ENCODE results near the gene GRID2. TPM values are rescaled to one million over a fixed set of nuclear protein-coding genes. Genes with fewer than 3 reads are reported as not detected.

The GRID2 gene
- total and polyA plus RNA-seq, 2 donors, result 0.63 to 26.1 TPM

DNA sequence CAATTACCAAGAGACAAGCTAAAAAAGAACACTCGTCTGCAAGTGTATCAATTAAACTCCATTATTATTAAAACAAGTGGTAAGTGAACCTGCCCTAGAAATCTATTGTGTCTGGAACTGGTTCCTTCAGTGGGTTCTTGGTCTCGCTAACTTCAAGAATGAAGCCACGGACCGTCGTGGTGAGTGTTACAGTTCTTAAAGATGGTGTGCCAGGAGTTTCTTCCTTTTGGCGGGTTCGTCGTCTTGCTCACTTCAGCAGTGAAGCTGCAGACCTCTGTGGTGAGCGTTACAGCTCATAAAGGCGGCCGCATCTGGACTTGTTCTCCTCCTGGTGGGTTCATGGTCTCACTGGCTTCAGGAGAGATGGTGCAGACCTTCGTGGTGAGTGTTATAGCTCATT is 231.8 kb downstream of the GRID2 start:
- WGBS, result 85% methylated on average over 12 of the region's 12 CpGs
- DNase-seq (ENCODE audit: extremely low spot score), result no peak
- H3K27ac ChIP-seq (ENCODE audit: low read depth), result no peak overlapping the region

DNA sequence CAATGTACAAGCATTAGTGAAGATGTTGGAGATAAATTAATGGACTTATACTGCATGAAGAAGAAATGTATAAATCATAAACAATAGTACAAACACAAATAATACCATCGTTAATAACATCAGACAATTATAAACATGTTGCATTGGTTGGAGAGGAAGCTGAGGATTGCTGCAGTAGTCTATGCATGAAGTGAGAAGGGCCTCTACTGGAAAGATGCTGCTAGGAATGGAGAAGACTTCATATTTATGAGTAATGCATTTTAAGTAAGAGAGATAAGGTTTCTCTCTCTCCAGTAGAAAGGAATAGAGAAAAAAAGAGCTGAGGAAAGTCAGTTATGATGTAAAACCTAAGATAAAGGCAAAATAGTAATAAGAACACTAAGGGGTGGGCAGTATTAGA is 247.8 kb downstream of the GRID2 start:
- 47% methylated on average over 1 of the region's 1 CpG for WGBS
- Histone ChIP-seq H3K4me3 (ENCODE audit: low read depth, low read length) (no peak overlapping the region), H3K27ac (ENCODE audit: low read depth) (no peak overlapping the region), H3K36me3 (ENCODE audit: insufficient read depth) (no peaks in the 10 kb centered on the region), H3K4me1 (ENCODE audit: insufficient read depth) (no peaks in the 10 kb centered on the region)
- DNase-seq (ENCODE audit: extremely low spot score), result no peak

More for the DNA sequence above, 231.8 kb downstream of the GRID2 start:
- Histone ChIP-seq H3K4me3 (ENCODE audit: low read depth, low read length) (no peak overlapping the region), H3K36me3 (ENCODE audit: insufficient read depth) (no peaks in the 10 kb centered on the region), H3K4me1 (ENCODE audit: insufficient read depth) (no peaks in the 10 kb centered on the region)

DNA sequence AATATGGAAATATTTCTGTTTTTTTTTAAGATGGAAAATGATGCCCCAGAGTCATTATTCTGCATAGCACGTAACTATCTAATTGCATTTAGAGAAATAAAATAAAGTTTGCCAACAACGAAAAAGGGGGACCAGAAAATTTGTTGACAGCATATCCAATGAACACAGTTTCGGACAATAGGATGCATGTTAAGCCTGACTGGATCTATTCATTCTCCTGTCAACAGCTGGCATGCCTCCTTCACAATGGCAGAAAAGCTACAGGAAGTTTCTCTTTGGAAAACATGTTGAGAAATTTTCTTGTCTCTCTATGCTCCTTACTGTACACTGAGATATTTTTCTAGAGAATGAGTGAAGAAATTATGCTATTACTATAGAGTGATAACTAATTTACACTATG is 262.5 kb downstream of the GRID2 start:
- WGBS, result 88% methylated on average over 3 of the region's 3 CpGs
- Histone ChIP-seq H3K36me3 (ENCODE audit: insufficient read depth) (no peaks in the 10 kb centered on the region), H3K27ac (ENCODE audit: low read depth) (no peak overlapping the region), H3K4me3 (ENCODE audit: low read depth, low read length) (no peak overlapping the region), H3K4me1 (ENCODE audit: insufficient read depth) (no peaks in the 10 kb centered on the region)
- no peak for DNase-seq (ENCODE audit: extremely low spot score)

DNA sequence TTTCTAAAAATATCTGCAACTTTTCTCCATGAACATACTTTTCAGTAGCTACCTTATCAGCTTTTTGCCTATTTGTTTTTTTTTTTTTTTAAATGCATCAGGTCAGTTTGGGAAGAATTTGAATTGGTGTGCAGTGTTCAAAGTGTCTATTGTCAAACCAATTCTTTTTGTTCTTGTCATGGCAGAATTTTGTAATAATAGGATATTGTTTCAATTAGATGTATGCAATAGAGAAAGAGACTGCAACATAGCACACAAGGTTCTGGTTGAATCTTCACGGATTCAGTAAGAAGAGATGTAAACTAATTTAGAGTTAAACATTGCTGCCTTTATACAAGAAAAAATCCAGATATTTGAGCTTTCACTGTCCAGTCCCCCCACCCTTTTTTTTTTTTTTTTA is 277.1 kb downstream of the GRID2 start:
- Histone ChIP-seq H3K27ac (ENCODE audit: low read depth) (no peak overlapping the region), H3K36me3 (ENCODE audit: insufficient read depth) (no peaks in the 10 kb centered on the region), H3K4me1 (ENCODE audit: insufficient read depth) (no peaks in the 10 kb centered on the region), H3K4me3 (ENCODE audit: low read depth, low read length) (no peak overlapping the region)
- no peak for DNase-seq (ENCODE audit: extremely low spot score)
- WGBS, result 83% methylated on average over 1 of the region's 1 CpG

DNA sequence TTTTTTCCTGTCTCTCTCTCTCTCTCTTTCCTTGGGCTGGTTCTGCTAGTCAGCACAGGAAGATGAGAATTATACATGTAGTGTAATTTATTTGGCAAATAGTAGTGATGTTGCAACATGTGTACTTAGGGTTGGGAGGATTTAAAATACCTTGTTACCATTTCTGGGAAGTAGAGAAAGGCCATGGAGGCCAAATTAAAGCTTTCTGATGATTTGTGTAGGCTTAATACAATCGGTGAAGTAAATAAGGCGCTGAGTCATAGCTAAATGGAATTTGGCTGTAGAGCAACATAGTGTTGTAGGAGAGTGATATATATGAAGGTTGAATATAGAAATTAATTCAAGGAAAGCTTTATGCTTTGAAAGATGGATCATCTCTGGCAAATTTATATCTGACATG is 295.3 kb downstream of the GRID2 start:
- Histone ChIP-seq H3K4me1 (ENCODE audit: insufficient read depth) (no peaks in the 10 kb centered on the region), H3K36me3 (ENCODE audit: insufficient read depth) (no peaks in the 10 kb centered on the region), H3K4me3 (ENCODE audit: low read depth, low read length) (no peak overlapping the region), H3K27ac (ENCODE audit: low read depth) (no peak overlapping the region)
- WGBS, result 73% methylated on average over 2 of the region's 2 CpGs
- no peak for DNase-seq (ENCODE audit: extremely low spot score)

DNA sequence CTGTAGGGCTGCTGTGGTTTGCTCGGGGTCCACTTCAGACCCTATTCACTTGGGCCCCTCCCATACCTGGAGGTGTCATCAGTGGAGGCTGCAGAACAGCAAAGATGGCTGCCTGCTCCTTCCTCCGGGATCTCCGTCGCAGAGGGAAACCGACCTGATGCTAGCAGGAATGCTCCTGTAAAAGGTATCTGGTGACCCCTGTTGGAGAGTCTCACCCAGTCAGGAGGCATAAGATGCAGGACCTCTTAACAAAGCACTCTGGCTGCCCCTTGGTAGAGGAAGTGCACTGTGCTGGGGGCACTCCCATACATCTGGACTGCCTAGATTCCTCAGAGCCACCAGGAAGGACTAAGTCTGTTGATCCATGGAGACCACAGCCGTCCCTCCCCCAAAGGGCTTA is 296.9 kb downstream of the GRID2 start:
- Histone ChIP-seq H3K27ac (ENCODE audit: low read depth) (no peak overlapping the region), H3K4me3 (ENCODE audit: low read depth, low read length) (no peak overlapping the region), H3K36me3 (ENCODE audit: insufficient read depth) (no peaks in the 10 kb centered on the region), H3K4me1 (ENCODE audit: insufficient read depth) (no peaks in the 10 kb centered on the region)
- WGBS, result 90% methylated on average over 6 of the region's 6 CpGs
- DNase-seq (ENCODE audit: extremely low spot score), result no peak

DNA sequence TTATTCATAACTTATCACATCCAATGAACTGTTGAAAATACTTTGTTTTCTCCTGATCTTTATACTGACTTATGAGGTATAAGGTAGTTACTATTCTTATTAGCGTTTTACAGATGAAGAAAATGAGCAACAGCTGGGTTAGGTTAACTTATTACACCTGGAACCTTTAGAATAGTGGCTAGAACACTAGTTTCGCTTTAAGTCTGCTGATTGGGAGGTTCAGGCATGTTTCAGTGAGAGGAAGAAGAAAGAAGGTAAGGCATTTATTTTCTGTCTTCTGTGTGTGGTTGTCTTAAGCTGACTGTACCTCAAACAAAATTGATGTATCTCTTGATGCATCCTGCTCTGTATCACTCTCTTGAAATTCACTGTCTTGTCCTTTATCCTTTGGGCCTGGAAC is 302.5 kb downstream of the GRID2 start:
- no peaks in the 10 kb centered on the region for H3K36me3 ChIP-seq (ENCODE audit: insufficient read depth)
- H3K4me3 ChIP-seq (ENCODE audit: low read depth, low read length), result no peak overlapping the region
- DNase-seq (ENCODE audit: extremely low spot score), result no peak
- WGBS, result 87% methylated on average over 2 of the region's 2 CpGs
- H3K4me1 ChIP-seq (ENCODE audit: insufficient read depth), result no peaks in the 10 kb centered on the region
- no peak overlapping the region for H3K27ac ChIP-seq (ENCODE audit: low read depth)

DNA sequence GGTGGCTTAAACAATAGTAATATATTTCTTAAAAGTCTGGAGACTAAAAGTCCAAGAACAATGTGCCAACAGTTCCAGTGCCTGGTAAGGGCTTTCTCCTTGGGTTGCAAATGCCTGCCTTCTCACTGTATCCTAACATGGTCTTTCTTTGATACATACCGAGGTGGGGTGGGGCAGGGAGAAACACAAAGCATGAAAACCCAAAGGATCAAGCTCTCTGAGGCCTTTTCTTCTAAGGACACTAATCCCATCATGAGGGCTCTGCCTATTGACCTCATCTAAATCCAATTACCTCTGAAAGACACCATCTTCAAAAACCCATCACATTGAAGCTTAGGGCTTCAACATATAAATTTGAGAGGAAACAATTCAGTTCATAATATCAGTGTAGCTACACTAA is 311.3 kb downstream of the GRID2 start:
- H3K4me1 ChIP-seq (ENCODE audit: insufficient read depth), result no peaks in the 10 kb centered on the region
- H3K36me3 ChIP-seq (ENCODE audit: insufficient read depth), result no peaks in the 10 kb centered on the region
- H3K4me3 ChIP-seq (ENCODE audit: low read depth, low read length), result no peak overlapping the region
- 76% methylated on average over 1 of the region's 1 CpG for WGBS
- H3K27ac ChIP-seq (ENCODE audit: low read depth), result no peak overlapping the region
- DNase-seq (ENCODE audit: extremely low spot score), result no peak

DNA sequence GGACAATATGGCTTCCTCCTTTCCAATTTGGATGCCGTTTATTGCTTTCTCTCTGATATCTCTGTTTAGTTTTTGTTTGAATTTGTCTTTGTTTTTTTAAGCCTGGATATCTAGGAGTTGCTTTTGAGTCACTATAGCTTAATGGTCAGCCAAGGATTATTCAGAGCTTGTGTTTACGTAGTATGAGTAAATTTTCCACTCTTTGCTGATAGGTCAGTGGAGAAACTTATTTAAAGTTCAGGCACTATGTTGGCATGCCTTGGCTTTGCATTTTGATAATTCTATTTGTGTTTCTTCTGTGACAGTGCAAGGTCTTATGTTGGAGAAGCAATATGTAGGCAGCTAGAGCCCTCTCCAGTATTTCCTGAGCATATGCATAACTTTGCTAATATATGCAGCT is 315.2 kb downstream of the GRID2 start:
- Histone ChIP-seq H3K27ac (ENCODE audit: low read depth) (no peak overlapping the region), H3K4me3 (ENCODE audit: low read depth, low read length) (no peak overlapping the region), H3K4me1 (ENCODE audit: insufficient read depth) (no peaks in the 10 kb centered on the region), H3K36me3 (ENCODE audit: insufficient read depth) (no peaks in the 10 kb centered on the region)
- 55% methylated on average over 2 of the region's 2 CpGs for WGBS
- no peak for DNase-seq (ENCODE audit: extremely low spot score)

DNA sequence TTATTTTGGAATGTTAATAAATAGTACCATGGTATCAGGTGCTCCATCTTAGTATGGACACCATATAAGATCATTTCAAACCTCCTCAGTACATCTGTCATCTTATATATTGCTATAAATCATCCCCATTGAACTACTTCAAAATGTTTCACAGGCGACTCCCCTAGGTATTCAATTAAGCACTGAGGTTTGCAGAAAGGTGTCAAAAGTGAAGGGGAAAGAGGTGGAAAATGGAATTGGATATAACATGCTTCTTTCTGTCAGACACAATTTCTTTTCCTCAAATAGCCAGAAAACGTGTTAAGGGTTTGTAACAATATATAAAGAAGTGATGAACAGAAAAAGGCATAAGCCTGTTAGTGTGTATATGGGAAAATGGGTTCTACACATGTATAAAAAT is 325.5 kb downstream of the GRID2 start:
- no peak overlapping the region for H3K4me3 ChIP-seq (ENCODE audit: low read depth, low read length)
- H3K27ac ChIP-seq (ENCODE audit: low read depth), result no peak overlapping the region
- DNase-seq (ENCODE audit: extremely low spot score), result no peak
- 87% methylated on average over 2 of the region's 2 CpGs for WGBS
- no peaks in the 10 kb centered on the region for H3K4me1 ChIP-seq (ENCODE audit: insufficient read depth)
- H3K36me3 ChIP-seq (ENCODE audit: insufficient read depth), result no peaks in the 10 kb centered on the region

DNA sequence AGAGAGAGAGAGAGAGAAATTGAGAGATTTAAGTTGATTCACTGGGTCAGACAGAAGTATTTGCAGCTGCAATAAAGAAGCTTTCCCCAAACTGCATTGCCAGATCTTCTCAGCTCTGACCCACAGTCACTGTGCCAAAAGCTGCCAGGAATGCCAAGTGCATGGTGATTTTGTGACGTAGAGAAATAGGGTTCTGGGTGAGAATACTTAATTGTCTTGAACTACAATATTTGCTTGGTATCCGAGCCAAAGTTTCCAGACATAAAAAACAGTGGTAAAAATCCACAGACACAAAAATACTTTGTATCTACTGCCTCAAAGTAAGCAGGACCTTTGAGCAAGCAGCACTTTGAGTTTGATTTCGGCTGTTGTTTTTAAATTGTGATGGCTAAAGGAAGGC is 331.1 kb downstream of the GRID2 start:
- Histone ChIP-seq H3K4me3 (ENCODE audit: low read depth, low read length) (no peak overlapping the region), H3K4me1 (ENCODE audit: insufficient read depth) (no peaks in the 10 kb centered on the region), H3K27ac (ENCODE audit: low read depth) (no peak overlapping the region), H3K36me3 (ENCODE audit: insufficient read depth) (no peaks in the 10 kb centered on the region)
- DNase-seq (ENCODE audit: extremely low spot score), result no peak
- WGBS, result 60% methylated on average over 3 of the region's 3 CpGs

DNA sequence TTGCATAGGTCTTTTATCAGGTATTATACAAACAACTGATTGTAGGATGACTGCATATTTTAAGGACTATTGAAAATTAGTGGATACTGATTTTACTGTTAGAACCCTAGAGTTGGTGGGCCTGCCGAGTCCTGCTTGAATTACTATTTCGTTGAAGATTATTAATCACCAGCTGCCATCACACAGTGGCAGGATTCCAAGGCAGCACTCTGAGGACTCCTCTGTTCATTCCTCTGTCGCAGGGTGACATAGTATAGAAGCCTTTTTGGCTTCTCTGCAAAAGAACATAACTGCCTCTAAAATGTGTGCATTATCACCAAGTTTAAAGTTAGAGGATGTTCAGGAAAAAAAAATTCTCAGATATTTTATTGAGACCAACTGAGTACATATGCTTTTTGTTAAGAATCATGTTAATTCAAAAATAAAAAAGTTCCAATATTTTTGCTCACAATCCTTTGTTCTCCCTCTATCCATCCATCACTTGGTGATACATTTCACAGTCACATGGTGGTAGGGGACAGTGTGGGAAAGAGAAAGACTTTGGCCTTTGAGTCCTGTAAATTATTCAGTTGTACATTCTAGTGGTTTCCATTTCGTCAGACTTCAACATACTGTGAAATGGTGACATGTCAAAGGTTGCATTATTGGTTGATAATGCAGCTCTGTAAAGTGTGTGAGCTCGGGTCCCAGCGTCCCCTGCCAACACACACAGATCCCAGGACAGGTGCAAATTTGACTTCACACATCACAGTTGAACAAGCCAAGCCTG is 332.5 kb downstream of the GRID2 start:
- no peaks in the 10 kb centered on the region for H3K4me1 ChIP-seq (ENCODE audit: insufficient read depth)
- DNase-seq (ENCODE audit: extremely low spot score), result no peak
- no peaks in the 10 kb centered on the region for H3K36me3 ChIP-seq (ENCODE audit: insufficient read depth)
- no peak overlapping the region for H3K4me3 ChIP-seq (ENCODE audit: low read depth, low read length)
- 58% methylated on average over 6 of the region's 6 CpGs for WGBS
- no peak overlapping the region for H3K27ac ChIP-seq (ENCODE audit: low read depth)

DNA sequence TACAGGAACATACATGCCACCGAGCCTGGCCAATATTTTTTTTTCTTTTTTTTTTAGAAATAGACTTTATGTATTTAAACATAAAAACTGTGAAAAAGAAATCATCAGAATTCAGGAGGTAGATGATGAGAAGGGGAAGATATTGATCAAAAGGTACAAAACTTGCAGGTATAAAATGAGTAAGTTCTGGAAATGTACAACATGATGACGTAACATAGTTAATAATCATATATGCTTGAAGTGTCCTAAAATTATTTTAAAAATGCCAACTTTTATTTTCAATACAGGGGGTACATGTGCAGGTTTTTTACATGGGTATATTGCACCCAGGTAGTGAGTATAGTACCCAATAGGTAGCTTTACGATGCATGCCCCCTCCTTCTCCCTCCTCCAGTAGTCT is 337.6 kb downstream of the GRID2 start:
- WGBS, result 91% methylated on average over 3 of the region's 3 CpGs
- DNase-seq (ENCODE audit: extremely low spot score), result no peak
- H3K27ac ChIP-seq (ENCODE audit: low read depth), result no peak overlapping the region
- no peak overlapping the region for H3K4me3 ChIP-seq (ENCODE audit: low read depth, low read length)
- H3K4me1 ChIP-seq (ENCODE audit: insufficient read depth), result no peaks in the 10 kb centered on the region
- H3K36me3 ChIP-seq (ENCODE audit: insufficient read depth), result no peaks in the 10 kb centered on the region

DNA sequence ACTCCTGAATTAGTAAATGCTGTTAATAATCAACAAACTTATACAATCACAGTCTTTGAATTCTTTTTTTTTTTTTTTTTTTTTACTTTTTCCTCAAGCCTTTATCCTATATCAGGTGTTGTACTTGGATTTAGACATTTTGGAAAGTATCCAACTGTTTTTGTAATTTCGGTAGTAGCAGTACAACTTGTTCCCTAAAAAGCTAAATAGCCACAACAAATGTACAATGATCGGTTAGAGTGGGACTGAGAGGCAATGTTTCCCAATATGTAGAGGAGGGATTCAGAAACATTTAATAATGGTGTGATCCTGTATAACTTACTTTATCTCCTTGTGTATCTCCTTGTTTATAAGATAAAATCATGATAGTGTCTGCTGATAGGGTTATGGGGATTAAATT is 343.1 kb downstream of the GRID2 start:
- H3K27ac ChIP-seq (ENCODE audit: low read depth), result no peak overlapping the region
- no peaks in the 10 kb centered on the region for H3K36me3 ChIP-seq (ENCODE audit: insufficient read depth)
- DNase-seq (ENCODE audit: extremely low spot score), result no peak
- H3K4me1 ChIP-seq (ENCODE audit: insufficient read depth), result no peaks in the 10 kb centered on the region
- 63% methylated on average over 2 of the region's 2 CpGs for WGBS
- H3K4me3 ChIP-seq (ENCODE audit: low read depth, low read length), result no peak overlapping the region

DNA sequence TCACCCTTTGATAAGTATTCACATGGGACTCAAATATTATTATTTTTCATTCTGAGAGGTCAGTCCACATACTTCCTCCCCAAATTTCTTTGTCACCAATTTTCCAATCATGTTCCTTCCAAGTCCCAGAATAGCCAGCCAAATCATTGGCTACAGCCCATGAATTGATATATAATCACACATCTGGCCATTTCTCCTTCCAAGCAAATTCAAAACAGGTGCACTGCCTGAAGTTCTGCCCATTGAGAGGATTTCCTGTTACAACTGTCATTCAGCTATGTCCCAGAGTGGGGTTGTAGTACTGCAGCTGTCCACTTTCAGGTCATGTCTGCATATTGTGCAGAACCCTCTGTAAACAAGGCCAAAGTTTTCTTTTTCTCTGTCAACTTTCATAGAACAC is 347.8 kb downstream of the GRID2 start:
- Histone ChIP-seq H3K27ac (ENCODE audit: low read depth) (no peak overlapping the region), H3K4me3 (ENCODE audit: low read depth, low read length) (no peak overlapping the region), H3K36me3 (ENCODE audit: insufficient read depth) (no peaks in the 10 kb centered on the region), H3K4me1 (ENCODE audit: insufficient read depth) (no peaks in the 10 kb centered on the region)
- DNase-seq (ENCODE audit: extremely low spot score), result no peak
